ENCODE results near the gene ERICH4. TPM values are rescaled to one million over a fixed set of nuclear protein-coding genes. Genes with fewer than 3 reads are reported as not detected.

The ERICH4 gene
- total RNA-seq, 1 donor from 2014 or later, result not detected

GRCh38 chr19:41435936-41436673 lies 6.9 kb upstream of the ERICH4 start:
- ATAC-seq, result no peak

DNA sequence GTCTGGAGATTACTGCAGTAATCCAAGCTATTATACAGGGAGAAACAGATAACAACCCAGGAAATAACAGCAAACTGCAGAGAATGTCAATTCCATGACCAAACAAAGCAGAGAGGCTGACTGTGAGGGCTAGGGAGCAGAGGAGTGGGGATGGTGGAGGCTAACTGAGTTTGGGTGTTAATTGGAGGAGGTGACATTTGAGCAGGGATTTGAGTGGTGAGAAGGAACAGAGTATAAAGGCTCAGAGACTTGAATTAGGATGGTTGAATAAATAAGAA lies 6.3 kb upstream of the ERICH4 start:
- ATAC-seq, result no peak

DNA sequence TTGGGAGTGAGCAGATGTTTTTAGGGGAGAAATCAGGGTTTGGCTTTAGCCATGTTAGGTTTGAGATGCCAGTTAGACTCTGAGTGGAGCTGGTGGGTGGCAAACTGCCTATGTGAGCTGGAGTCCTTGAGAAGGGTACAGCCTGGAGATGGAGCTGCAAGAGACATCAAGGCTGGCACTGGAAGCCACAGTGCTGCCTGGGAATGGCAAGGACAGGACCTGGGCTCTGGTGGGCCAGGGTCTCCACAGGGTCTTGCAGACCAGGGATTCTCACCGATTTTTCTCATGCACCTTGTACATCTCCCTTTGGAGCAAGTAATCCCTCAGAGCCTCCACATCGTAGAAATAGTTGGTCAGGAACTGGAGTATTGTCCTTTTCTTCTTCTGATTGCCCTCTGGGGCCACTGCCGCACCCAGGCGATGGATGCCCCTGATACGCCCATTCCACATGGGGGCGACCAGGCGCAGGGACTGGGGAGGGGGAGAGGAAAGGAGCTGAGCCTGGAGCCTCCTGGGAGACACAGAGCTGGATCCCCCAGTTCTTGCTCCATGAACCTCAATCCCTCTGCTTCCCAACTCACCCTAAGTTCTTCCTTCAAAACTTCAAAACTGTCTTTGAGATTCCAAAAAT lies 4.9 kb upstream of the ERICH4 start:
- ATAC-seq, result no peak

- ATAC-seq, result peak; percentile 88
Observed at GRCh38 chr19:41439441-41440222, 3.3 kb upstream of the ERICH4 start, which contains the start of gene DMAC2. Gene DMAC2, minus strand, starts transcription at chr19:41439912. Its CDS starts 13 bp downstream, at chr19:41439899.

GRCh38 chr19:41441321-41441945 lies 1.5 kb upstream of the ERICH4 start:
- peak; percentile 34 for ATAC-seq

DNA sequence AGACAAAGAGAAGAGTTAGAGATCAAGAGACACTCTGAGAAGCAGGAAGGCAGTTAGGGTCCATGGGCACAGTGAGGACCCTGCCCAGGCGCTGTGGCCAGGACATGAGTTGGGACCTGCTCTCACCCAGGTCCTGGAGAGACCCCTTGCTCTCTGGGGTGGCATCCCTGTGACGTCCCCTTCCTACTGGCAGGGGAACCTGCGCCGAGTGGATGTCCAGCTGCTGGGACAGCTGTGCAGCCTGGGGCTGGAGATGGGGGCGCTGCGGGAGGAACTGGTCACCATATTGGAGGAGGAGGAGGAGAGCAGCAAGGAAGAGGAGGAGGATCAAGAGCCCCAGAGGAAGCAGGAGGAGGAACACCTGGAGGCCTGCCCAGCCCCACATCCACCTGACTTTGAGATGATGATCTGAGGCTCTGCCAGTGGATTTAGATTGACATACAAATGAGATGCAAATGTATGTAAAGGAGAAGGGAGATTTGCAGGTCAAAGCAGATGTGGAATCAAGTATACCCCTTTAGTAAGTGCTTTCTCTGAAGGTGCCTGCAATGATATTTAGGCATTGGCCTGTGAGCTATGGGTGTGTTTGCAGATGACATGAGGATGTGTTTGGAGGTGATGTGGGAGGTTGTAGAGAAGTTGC lies 978 bp downstream of the ERICH4 start:
- no peak for ATAC-seq

GRCh38 chr19:41445575-41445974 lies 2.6 kb downstream of the ERICH4 start:
- ATAC-seq, result no peak

DNA sequence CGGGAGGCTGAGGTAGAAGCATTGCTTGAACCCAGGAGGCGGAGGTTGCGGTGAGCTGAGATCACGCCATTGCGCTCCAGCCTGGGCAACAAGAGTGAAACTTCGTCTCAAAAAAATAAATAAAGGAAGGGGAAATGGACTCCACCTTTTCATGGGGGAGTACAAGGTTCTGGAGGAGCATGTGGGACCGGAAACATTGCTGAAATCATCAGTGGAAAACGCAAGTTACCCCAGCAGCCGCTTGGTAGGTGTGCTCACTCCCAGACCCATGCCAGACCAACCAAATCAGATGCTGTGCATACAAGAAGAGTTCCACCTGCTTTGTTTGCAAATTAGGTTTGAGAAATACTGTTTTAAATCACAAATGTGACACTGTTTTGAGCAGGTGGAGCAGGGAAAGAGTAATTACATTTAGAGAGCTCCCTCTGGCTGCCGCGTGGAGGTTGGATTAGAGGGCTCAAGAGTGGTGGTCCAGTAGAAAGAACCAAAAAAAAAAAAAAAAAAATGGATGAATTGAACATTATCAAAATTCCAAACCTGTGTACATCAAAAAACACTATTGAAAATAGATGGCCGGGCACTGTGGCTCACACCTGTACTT lies 4.9 kb downstream of the ERICH4 start:
- ATAC-seq, result no peak

DNA sequence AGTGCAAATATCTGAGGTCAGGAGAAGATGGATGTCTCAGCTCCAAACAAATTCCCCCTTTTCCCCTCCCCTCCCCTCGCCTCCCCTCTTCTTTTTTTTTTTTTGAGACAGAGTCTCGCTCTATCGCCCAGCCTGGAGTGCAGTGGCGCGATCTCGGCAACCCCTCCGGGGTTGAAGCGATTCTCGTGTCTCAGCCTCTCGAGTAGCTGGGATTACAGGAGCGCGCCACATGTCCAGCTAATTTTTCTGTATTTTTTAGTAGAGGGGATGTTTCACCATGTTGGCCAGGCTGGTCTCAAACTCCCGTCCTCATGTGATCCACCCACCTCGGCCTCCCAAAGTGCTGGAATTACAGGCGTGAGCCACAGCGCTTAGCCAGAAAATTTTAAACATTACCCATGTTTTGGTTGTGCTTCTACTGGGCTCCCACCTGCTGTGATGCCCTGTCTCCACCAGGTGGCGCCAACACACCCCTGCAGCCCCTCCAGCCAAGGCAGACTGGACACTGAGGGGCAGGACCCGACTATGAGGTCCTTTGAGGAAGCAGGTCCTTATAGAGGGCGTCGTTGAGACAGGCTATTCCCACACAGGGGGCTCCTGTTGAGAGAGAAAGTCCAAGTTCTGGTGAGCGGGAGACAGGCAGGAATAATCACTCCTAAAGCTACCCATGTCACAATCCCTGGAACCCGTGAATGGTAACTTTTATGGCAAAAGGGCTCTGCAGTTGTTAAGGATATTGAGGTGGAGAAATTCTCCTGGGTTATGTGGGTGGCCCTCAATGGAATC lies 6.3 kb downstream of the ERICH4 start:
- ATAC-seq, result peak; percentile 81

DNA sequence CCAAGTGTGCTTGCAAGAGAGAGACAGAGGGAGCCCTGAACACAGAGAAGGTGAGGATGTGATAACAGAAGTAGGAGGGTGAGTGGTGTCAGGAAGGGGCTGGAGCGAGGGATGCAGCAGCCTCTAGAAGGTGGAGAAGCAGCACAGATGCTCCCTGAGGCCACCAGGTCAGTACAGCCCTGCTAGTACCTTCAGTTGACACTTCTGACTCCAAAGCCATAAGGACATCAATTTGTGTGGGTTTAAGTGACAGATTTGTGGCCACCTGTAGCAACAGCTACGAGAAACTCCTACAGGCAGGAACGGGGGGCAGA lies 6.9 kb downstream of the ERICH4 start:
- ATAC-seq, result peak; percentile 7

GRCh38 chr19:41452584-41453275 lies 9.8 kb downstream of the ERICH4 start:
- no peak for ATAC-seq

DNA sequence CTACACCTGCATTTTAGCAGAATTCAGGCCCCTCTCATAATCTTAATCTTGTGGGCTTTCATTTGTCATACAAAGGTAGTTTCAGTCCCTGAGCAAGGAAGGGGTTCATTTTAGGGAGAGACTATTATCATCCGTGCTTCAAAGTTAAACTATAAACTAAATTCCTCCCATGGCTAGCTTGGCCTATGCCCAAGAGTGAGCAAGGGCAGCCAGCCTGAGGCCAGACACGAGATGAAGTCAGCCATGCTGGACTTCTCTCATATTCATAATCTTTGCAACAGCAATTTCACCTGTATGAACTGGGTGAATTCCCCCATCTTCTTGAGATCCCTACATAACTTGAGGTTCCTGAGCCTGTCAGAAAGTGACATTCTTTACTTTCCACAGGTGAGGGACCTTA lies 13.0 kb downstream of the ERICH4 start:
- no peak for ATAC-seq

DNA sequence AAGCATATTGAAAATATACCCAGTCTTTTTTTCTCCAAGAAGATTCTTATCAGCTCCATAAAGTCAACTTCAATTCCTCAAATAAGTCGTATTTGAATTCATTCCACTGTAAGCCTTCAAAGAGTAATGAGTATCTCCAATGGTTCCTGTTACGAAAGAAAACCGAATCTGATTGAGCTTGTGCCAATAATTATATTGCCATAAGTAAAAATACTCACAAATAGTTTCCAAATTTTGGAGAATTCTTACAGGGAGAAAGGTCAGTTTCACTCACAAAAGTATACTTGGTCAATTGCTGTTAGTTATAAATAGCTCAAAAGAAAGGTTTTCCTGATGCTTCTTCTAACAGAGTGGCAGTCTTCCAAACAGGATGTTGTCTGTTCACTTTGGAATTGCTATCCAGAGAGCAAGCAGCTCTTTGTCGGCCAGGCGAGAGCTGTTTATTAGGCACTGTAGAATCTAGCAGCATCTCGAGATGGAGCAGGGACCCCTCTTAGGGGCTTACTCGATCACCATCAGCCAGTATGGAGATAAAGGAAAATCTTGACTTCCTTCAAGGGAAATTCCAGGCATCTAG lies 13.5 kb downstream of the ERICH4 start:
- ATAC-seq, result no peak

GRCh38 chr19:41457241-41457640 lies 14.3 kb downstream of the ERICH4 start:
- ATAC-seq, result no peak

DNA sequence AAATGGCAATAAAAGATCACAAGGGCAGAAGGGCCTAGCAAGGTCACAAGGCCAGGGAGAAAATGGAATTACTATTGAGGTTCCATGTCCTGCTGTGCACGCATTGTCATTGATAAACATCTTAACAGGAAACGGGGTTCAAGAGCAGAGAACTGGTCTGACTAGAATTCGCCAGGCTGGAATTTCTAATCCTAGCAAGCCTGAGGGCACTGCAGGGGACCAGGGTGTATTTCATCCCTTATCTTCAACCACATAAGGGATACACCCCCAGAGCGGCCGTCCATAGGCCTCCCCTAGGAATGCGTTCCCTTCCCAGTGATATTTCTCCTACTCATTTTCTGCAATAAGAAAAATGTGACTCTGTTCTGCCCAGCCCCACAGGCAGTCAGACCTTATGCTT lies 19.5 kb downstream of the ERICH4 start:
- no peak for ATAC-seq

DNA sequence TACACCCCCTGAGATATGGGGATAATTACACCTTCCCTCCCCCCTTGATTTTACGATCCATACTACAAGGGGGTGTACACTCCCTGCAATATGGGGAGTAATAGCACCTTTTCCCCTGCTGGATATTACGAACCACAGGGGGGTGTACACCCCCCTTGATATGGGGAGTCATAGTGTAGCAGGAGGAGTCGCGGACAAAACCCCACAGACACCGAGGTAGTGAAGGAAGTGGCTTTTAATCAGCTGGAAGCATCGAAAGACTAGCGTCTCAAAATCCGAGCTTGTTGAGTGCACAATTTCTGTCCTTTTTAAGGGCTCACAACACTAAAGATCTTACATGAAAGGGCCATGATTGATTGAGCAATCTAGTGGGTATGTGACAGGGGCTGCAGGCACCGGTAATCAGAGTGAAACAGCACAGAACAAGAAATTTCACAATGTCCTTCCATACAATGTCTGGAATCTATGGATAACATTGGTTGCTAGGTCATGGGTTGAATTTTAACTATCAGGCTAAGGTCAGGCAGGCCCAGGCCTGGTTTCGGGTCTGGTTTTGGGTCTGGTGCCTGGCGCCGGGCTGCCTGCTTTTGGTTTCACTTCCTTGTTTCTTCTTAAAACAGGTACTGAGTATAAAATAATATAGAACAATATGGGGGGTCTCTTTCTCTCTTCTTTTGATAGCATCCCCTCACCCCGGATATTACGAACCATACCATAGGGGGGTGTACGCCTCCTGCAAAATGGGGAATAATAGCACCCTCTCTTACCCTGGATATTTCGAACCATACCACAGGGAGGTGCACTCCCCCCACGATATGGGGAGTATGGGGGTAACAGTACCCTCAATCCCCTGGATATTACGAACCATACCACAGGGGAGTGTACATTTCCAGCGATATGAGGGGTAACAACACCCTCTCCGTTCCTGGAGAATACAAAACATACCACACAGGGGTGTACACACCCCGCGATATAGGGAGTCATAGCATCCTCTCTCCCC lies 20.6 kb downstream of the ERICH4 start:
- ATAC-seq, result peak; percentile 22

- no peak for ATAC-seq
Observed at GRCh38 chr19:41476583-41476982, 33.6 kb downstream of the ERICH4 start.

- no peak for ATAC-seq
Observed at GRCh38 chr19:41478171-41478570, 35.2 kb downstream of the ERICH4 start.

All from esophagus mucosa (tissue), 1 donor.